Caco-2 (cell line): ENCODE results near the gene KCTD18. TPM values are rescaled to one million over a fixed set of nuclear protein-coding genes. Genes with fewer than 3 reads are reported as not detected.

Source experiments
- BruUV-seq: library from RNA; stranded (reverse); fragments of 400-500 nt; replicated peaks from 2 replicates; lab custom pipeline; 2021; lab: Mats Ljungman, UMichigan
- CTCF ChIA-PET: fragments of 300-600 bp; sonication (Branson Sonifier 250); formaldehyde crosslinking; loops from one replicate; lab custom pipeline; 2022; ENCODE audit warnings: antibody characterized with exemption; lab: Charles Lee
- POLR2A ChIA-PET: fragments of 300-600 bp; sonication (Branson Sonifier 250); formaldehyde crosslinking; loops from one replicate; lab custom pipeline; 2022; ENCODE audit warnings: antibody characterized with exemption; lab: Charles Lee
- DNase-seq, 2 experiments: peaks; one replicate each; pipeline versions ENCODE4 v3.0.0 to v3.0.0-alpha.2; 2020 to 2022
- H3K27me3 ChIP-seq: replicated peaks from 2 replicates; pipeline ENCODE4 v1.6.0; 2011; ENCODE audit warnings: low read length; ENCODE audit not compliant: control insufficient read depth, insufficient read depth
- H3K36me3 ChIP-seq: 2 replicates; pipeline ENCODE4 v1.5.1; 2011; ENCODE audit warnings: low read length; ENCODE audit not compliant: control insufficient read depth, insufficient read depth
- H3K4me1 ChIP-seq: fragments of 250-450 bp; sonication (Bioruptor Pico); 2 replicates; pipeline ENCODE4 v1.5.1; 2020; ENCODE audit warnings: mild to moderate bottlenecking
- H3K4me3 ChIP-seq: 2 replicates; pipeline ENCODE4 v1.5.1; 2011; ENCODE audit warnings: low read depth, mild to moderate bottlenecking, control low read depth, low read length
- H3K9me3 ChIP-seq: fragments of 250-450 bp; sonication (Bioruptor Pico); 2 replicates; pipeline ENCODE4 v1.5.1; 2020; ENCODE audit warnings: mild to moderate bottlenecking, moderate library complexity
- H3K27ac Mint-ChIP-seq: one replicate; pipeline ENCODE4 v1.8.0; 2022; ENCODE audit warnings: mixed read lengths; ENCODE audit not compliant: unreplicated experiment
- H3K27me3 Mint-ChIP-seq: one replicate; pipeline ENCODE4 v1.8.0; 2022; ENCODE audit warnings: mixed read lengths; ENCODE audit not compliant: insufficient read depth, unreplicated experiment
- H3K36me3 Mint-ChIP-seq: one replicate; pipeline ENCODE4 v1.8.0; 2022; ENCODE audit warnings: mild to moderate bottlenecking, mixed read lengths; ENCODE audit not compliant: insufficient read depth, unreplicated experiment
- H3K4me1 Mint-ChIP-seq: one replicate; pipeline ENCODE4 v1.8.0; 2022; ENCODE audit warnings: low read depth, mixed read lengths; ENCODE audit not compliant: unreplicated experiment
- H3K4me3 Mint-ChIP-seq: one replicate; pipeline ENCODE4 v1.8.0; 2022; ENCODE audit warnings: mild to moderate bottlenecking, moderate library complexity, mixed read lengths; ENCODE audit not compliant: unreplicated experiment
- H3K9me3 Mint-ChIP-seq: one replicate; pipeline ENCODE4 v1.8.0; 2022; ENCODE audit warnings: mixed read lengths; ENCODE audit not compliant: unreplicated experiment
- intact Hi-C: fragments of 100-400 bp; cut with micrococcal nuclease; formaldehyde crosslinking; loops from one replicate; pipeline ENCODE4 v1.10.0; 2022; ENCODE audit not compliant: unreplicated experiment
- total RNA-seq: library from RNA; stranded (reverse); gene quantifications from 2 replicates; pipeline ENCODE4 v1.2.3, GENCODE V29; 2022
- TF ChIP-seq, protein P1 (sequence below), 2 experiments: fragments of 200-600 bp in 1 of 2; IDR thresholded peaks; 1 replicate in 1 of 2; 2 replicates in 1 of 2; pipeline versions ENCODE4 v1.5.1 to v1.8.0; 2011 to 2022; ENCODE audit warnings: antibody characterized with exemption in 1 of 2, control low read depth in 1 of 2, inconsistent platforms in 1 of 2, low read depth in 1 of 2, low read length in 1 of 2, mild to moderate bottlenecking in 1 of 2, moderate library complexity in 1 of 2; ENCODE audit not compliant: insufficient read depth in 1 of 2, severe bottlenecking in 1 of 2, unreplicated experiment in 1 of 2

Gene KCTD18
- total RNA-seq, 1 experiment from 2014 or later, result 8.6 TPM

GRCh38 chr2:200442471-200442870 is 67.4 kb downstream of the KCTD18 start:
- Histone ChIP-seq H3K36me3 (peaks cover 3% of the 10 kb centered on the region; the same call in 1 of the 2 replicates), H3K27me3 (no peaks in the 10 kb centered on the region), H3K4me1 (no peaks in the 10 kb centered on the region), H3K9me3 (no peaks in the 10 kb centered on the region), H3K4me3 (no peak overlapping the region)
- BruUV-seq, result no TSS peak
- ChIA-PET POLR2A (no interaction called here), CTCF (no interaction called here)
- no peak for DNase-seq
- no peaks in the 10 kb centered on the region for H3K27me3 Mint-ChIP-seq
- peaks cover 95% of the 10 kb centered on the region for H3K36me3 Mint-ChIP-seq
- intact Hi-C loops, result no loop called here
- H3K4me1 Mint-ChIP-seq, result no peaks in the 10 kb centered on the region
- TF ChIP-seq, protein P1, sequence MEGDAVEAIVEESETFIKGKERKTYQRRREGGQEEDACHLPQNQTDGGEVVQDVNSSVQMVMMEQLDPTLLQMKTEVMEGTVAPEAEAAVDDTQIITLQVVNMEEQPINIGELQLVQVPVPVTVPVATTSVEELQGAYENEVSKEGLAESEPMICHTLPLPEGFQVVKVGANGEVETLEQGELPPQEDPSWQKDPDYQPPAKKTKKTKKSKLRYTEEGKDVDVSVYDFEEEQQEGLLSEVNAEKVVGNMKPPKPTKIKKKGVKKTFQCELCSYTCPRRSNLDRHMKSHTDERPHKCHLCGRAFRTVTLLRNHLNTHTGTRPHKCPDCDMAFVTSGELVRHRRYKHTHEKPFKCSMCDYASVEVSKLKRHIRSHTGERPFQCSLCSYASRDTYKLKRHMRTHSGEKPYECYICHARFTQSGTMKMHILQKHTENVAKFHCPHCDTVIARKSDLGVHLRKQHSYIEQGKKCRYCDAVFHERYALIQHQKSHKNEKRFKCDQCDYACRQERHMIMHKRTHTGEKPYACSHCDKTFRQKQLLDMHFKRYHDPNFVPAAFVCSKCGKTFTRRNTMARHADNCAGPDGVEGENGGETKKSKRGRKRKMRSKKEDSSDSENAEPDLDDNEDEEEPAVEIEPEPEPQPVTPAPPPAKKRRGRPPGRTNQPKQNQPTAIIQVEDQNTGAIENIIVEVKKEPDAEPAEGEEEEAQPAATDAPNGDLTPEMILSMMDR (IDR thresholded peaks at IDR 0.05; ENCODE audit: insufficient read depth in 1 of 2, low read depth in 1 of 2, low read length in 1 of 2, severe bottlenecking in 1 of 2, unreplicated experiment in 1 of 2), result no peak
- no peak overlapping the region for H3K4me3 Mint-ChIP-seq
- H3K9me3 Mint-ChIP-seq, result no peaks in the 10 kb centered on the region
- H3K27ac Mint-ChIP-seq, result no peak overlapping the region

DNA sequence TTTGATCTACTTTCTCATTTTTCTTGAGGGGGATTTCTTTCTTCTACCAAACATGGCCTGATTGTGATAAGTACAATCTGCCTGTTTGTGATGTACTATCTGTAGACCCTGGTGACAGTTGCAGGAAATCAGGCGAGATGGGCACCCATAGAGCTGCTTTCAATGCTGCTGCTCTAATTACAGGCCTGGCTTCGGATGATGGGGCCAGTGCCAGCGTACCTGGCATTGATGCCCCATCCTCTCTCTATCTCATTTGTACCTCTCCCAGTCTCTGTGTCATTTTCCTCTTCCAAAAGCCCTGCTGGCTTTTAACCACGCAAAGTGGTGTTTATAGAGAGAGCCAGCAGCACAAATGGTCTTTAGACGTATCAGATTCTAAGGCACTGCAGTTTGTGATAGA is 69.9 kb downstream of the KCTD18 start:
- Histone ChIP-seq H3K27me3 (no peaks in the 10 kb centered on the region), H3K9me3 (no peaks in the 10 kb centered on the region), H3K36me3 (peaks cover 3% of the 10 kb centered on the region; the same call in 1 of the 2 replicates), H3K4me1 (no peaks in the 10 kb centered on the region), H3K4me3 (no peak overlapping the region)
- TF ChIP-seq, protein P1 (IDR thresholded peaks at IDR 0.05; ENCODE audit: insufficient read depth in 1 of 2, low read depth in 1 of 2, low read length in 1 of 2, severe bottlenecking in 1 of 2, unreplicated experiment in 1 of 2), result no peak
- Mint-ChIP-seq H3K27ac (no peak overlapping the region), H3K4me3 (no peak overlapping the region), H3K36me3 (peaks cover 92% of the 10 kb centered on the region), H3K9me3 (no peaks in the 10 kb centered on the region), H3K4me1 (no peaks in the 10 kb centered on the region), H3K27me3 (no peaks in the 10 kb centered on the region)
- BruUV-seq, result no TSS peak
- intact Hi-C loops, result no loop called here
- POLR2A ChIA-PET, result no interaction called here
- DNase-seq, result no peak
- CTCF ChIA-PET, result no interaction called here

Other genes with a start within 250 kb of the KCTD18 start
- 189 and 196 TPM in 2 replicates for gene SPATS2L, start 203.4 kb downstream of the KCTD18 start, total RNA-seq
- gene SGO2, start 16.1 kb upstream of the KCTD18 start, total RNA-seq, result 20.1 and 21.3 TPM in 2 replicates
- gene AOX1, start 75.9 kb upstream of the KCTD18 start, total RNA-seq, result 0.74 and 0.79 TPM in 2 replicates